PFSK-1 (cell line): ENCODE results near the gene RGS12.

Experiments
- FOXP2 ChIP-seq: optimal IDR thresholded peaks from 2 replicates; pipeline ENCODE3; 2011; ENCODE audit warnings: borderline replicate concordance, control low read depth, inconsistent platforms; ENCODE audit not compliant: insufficient read depth; ENCODE audit errors: extremely low read length, extremely low read depth
- POLR2AphosphoS5 ChIP-seq: IDR thresholded peaks from 2 replicates; pipeline ENCODE4 v1.6.1; 2012; ENCODE audit warnings: low read depth, mild to moderate bottlenecking, control low read depth, low read length, moderate library complexity
- SIN3A ChIP-seq: IDR thresholded peaks from 2 replicates; pipeline ENCODE4 v1.6.1; 2012; ENCODE audit warnings: mild to moderate bottlenecking, low read length, moderate library complexity, borderline replicate concordance; ENCODE audit not compliant: insufficient read depth
- TAF1 ChIP-seq: IDR thresholded peaks from 2 replicates; pipeline ENCODE4 v1.6.1; 2012; ENCODE audit warnings: low read length, control low read depth, borderline replicate concordance; ENCODE audit not compliant: insufficient read depth
- TF ChIP-seq, protein P1 (sequence below), 2 experiments: IDR thresholded peaks; 2 replicates each; pipeline versions ENCODE4 v1.6.1 to v1.8.0; 2011 to 2012; ENCODE audit warnings: low read depth in 2 of 2, low read length in 2 of 2, control low read depth in 1 of 2, inconsistent platforms in 1 of 2, mild to moderate bottlenecking in 1 of 2, moderate library complexity in 1 of 2; ENCODE audit not compliant: insufficient read depth in 1 of 2

RGS12 gene

DNA sequence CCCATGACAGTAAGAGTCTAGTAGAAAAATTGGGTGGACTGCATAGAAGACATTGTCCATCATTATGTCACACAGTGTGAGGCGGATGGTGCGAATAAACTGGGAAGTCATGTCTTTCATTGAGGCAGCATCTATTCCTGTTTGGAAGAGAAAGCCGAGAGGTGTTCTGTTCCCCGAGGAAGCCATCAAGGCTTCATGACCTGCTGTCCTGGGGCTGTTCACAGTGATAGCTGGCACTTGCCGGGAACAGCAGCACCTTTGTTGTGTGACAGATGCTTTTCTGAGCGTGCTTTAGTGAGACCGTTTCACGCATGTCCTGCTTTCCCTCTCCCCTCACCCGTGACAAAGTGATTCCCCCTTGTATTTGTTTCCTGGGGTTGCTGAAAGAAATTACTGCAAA is 20.3 kb downstream of the RGS12 start:
- no peak for TF ChIP-seq POLR2AphosphoS5
- TF ChIP-seq FOXP2, result no peak
- TF ChIP-seq, protein P1, sequence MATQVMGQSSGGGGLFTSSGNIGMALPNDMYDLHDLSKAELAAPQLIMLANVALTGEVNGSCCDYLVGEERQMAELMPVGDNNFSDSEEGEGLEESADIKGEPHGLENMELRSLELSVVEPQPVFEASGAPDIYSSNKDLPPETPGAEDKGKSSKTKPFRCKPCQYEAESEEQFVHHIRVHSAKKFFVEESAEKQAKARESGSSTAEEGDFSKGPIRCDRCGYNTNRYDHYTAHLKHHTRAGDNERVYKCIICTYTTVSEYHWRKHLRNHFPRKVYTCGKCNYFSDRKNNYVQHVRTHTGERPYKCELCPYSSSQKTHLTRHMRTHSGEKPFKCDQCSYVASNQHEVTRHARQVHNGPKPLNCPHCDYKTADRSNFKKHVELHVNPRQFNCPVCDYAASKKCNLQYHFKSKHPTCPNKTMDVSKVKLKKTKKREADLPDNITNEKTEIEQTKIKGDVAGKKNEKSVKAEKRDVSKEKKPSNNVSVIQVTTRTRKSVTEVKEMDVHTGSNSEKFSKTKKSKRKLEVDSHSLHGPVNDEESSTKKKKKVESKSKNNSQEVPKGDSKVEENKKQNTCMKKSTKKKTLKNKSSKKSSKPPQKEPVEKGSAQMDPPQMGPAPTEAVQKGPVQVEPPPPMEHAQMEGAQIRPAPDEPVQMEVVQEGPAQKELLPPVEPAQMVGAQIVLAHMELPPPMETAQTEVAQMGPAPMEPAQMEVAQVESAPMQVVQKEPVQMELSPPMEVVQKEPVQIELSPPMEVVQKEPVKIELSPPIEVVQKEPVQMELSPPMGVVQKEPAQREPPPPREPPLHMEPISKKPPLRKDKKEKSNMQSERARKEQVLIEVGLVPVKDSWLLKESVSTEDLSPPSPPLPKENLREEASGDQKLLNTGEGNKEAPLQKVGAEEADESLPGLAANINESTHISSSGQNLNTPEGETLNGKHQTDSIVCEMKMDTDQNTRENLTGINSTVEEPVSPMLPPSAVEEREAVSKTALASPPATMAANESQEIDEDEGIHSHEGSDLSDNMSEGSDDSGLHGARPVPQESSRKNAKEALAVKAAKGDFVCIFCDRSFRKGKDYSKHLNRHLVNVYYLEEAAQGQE (IDR thresholded peaks at IDR 0.05; ENCODE audit: insufficient read depth in 1 of 2, low read depth in 2 of 2, low read length in 2 of 2), result no peak
- no peak for TF ChIP-seq TAF1
- TF ChIP-seq SIN3A, result no peak

DNA sequence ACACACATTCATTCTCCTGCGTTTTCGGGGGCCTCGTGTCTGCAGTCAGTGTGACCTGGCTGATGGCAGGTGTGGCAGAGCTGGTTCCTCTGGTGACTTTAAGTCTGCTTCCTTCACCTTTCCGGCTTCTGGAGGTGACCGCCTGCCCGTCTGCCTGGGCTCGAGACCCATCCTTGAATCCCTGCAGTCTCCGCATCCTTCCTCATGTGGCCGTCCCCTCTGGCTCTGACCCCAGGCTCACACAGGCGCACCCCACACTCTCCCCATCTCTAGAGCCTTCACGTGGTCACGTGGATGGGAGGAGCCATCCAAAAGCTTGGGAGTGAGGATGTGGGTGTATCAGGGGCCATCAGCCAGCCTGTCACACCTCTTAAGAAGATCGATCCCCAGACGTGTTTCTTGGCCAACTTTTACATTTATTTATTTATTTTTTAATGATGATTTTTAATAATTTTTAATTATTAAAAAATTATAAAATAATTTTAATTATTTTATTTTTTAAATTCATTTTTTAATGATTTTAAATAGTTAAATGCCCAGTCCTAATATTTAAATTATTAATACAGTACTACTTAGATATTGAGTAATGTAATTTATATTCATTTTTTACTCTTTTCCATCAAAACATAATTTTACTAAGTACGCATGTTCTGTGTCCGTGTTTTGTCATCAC is 20.9 kb downstream of the RGS12 start:
- TF ChIP-seq POLR2AphosphoS5, result no peak
- TF ChIP-seq FOXP2, result no peak
- TF ChIP-seq, protein P1 (IDR thresholded peaks at IDR 0.05; ENCODE audit: insufficient read depth in 1 of 2, low read depth in 2 of 2, low read length in 2 of 2), result no peak
- no peak for TF ChIP-seq TAF1
- TF ChIP-seq SIN3A, result no peak

DNA sequence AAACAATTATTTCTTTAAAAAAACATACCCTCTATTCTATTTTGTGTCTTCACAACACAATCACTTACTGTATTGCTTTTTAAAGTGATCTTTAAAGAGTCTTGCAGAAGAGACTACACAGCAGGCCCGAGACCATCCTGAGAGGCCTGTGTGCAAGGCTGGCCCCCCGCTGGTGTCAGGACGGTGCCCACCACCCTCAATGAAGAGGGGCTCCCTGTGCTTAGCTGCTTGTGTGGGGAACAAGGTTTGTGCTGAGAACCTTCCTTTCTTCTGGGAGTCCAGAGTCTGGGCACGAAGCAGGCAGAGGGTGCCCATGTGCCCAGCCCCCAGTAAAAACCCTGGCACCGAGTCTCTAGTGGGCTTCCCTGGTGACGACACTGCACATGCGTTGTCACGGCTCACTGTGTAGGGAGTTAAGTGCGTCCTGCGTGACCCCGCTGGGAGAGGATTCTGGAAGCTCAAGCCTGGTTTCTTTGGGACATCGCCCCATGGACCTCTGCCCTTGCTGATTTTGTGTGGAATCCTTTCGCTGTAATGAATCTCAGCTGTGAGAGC is 22.0 kb downstream of the RGS12 start:
- TF ChIP-seq, protein P1 (IDR thresholded peaks at IDR 0.05; ENCODE audit: insufficient read depth in 1 of 2, low read depth in 2 of 2, low read length in 2 of 2), result no peak
- TF ChIP-seq SIN3A, result no peak
- TF ChIP-seq FOXP2, result no peak
- no peak for TF ChIP-seq POLR2AphosphoS5
- TF ChIP-seq TAF1, result no peak

DNA sequence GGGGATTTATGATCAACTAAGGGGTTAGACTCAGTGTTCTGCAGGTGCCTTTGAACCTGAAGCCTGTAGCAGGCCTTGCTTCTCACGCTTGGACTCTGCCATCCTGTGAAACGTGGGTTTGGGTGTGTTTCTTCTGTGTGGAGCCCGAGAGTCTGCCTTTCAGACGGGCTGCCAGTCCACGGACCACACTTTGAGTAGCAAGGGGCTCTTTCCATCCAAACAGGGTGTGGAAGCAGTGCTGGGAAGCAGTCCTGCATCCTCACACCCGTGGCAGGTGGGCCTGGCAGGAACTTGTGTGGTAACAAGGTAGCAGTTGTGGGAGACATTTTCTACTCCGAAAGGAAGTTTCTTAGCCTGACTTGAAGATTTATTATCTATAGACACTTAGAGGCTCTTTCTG is 22.7 kb downstream of the RGS12 start:
- TF ChIP-seq SIN3A (no peak), TAF1 (no peak), FOXP2 (no peak), POLR2AphosphoS5 (no peak)
- TF ChIP-seq, protein P1 (IDR thresholded peaks at IDR 0.05; ENCODE audit: insufficient read depth in 1 of 2, low read depth in 2 of 2, low read length in 2 of 2), result no peak
